Caco-2 (cell line): Measurements from ENCODE around the gene DHRS4. TPM values are rescaled to one million over a fixed set of nuclear protein-coding genes. Genes with fewer than 3 reads are reported as not detected.
"Not testable (repeated sequence)": the region's sequence is repeated elsewhere in the genome, so short reads cannot be mapped to it uniquely, and the experiment has no call there.

Experiments used
- BruUV-seq: library from RNA; stranded (reverse); fragments of 400-500 nt; replicated peaks from 2 replicates; lab custom pipeline; 2021; lab: Mats Ljungman, UMichigan
- CTCF ChIA-PET: fragments of 300-600 bp; sonication (Branson Sonifier 250); formaldehyde crosslinking; loops from one replicate; lab custom pipeline; 2022; ENCODE audit warnings: antibody characterized with exemption; lab: Charles Lee
- POLR2A ChIA-PET: fragments of 300-600 bp; sonication (Branson Sonifier 250); formaldehyde crosslinking; loops from one replicate; lab custom pipeline; 2022; ENCODE audit warnings: antibody characterized with exemption; lab: Charles Lee
- DNase-seq, 2 experiments: peaks; one replicate each; pipeline versions ENCODE4 v3.0.0 to v3.0.0-alpha.2; 2020 to 2022
- H3K27me3 ChIP-seq: replicated peaks from 2 replicates; pipeline ENCODE4 v1.6.0; 2011; ENCODE audit warnings: low read length; ENCODE audit not compliant: control insufficient read depth, insufficient read depth
- H3K36me3 ChIP-seq: 2 replicates; pipeline ENCODE4 v1.5.1; 2011; ENCODE audit warnings: low read length; ENCODE audit not compliant: control insufficient read depth, insufficient read depth
- H3K4me1 ChIP-seq: fragments of 250-450 bp; sonication (Bioruptor Pico); 2 replicates; pipeline ENCODE4 v1.5.1; 2020; ENCODE audit warnings: mild to moderate bottlenecking
- H3K4me3 ChIP-seq: 2 replicates; pipeline ENCODE4 v1.5.1; 2011; ENCODE audit warnings: low read depth, mild to moderate bottlenecking, control low read depth, low read length
- H3K9me3 ChIP-seq: fragments of 250-450 bp; sonication (Bioruptor Pico); 2 replicates; pipeline ENCODE4 v1.5.1; 2020; ENCODE audit warnings: mild to moderate bottlenecking, moderate library complexity
- H3K27ac Mint-ChIP-seq: one replicate; pipeline ENCODE4 v1.8.0; 2022; ENCODE audit warnings: mixed read lengths; ENCODE audit not compliant: unreplicated experiment
- H3K27me3 Mint-ChIP-seq: one replicate; pipeline ENCODE4 v1.8.0; 2022; ENCODE audit warnings: mixed read lengths; ENCODE audit not compliant: insufficient read depth, unreplicated experiment
- H3K36me3 Mint-ChIP-seq: one replicate; pipeline ENCODE4 v1.8.0; 2022; ENCODE audit warnings: mild to moderate bottlenecking, mixed read lengths; ENCODE audit not compliant: insufficient read depth, unreplicated experiment
- H3K4me1 Mint-ChIP-seq: one replicate; pipeline ENCODE4 v1.8.0; 2022; ENCODE audit warnings: low read depth, mixed read lengths; ENCODE audit not compliant: unreplicated experiment
- H3K4me3 Mint-ChIP-seq: one replicate; pipeline ENCODE4 v1.8.0; 2022; ENCODE audit warnings: mild to moderate bottlenecking, moderate library complexity, mixed read lengths; ENCODE audit not compliant: unreplicated experiment
- H3K9me3 Mint-ChIP-seq: one replicate; pipeline ENCODE4 v1.8.0; 2022; ENCODE audit warnings: mixed read lengths; ENCODE audit not compliant: unreplicated experiment
- intact Hi-C: fragments of 100-400 bp; cut with micrococcal nuclease; formaldehyde crosslinking; loops from one replicate; pipeline ENCODE4 v1.10.0; 2022; ENCODE audit not compliant: unreplicated experiment
- total RNA-seq: library from RNA; stranded (reverse); gene quantifications from 2 replicates; pipeline ENCODE4 v1.2.3, GENCODE V29; 2022
- TF ChIP-seq, protein P1 (sequence below), 2 experiments: fragments of 200-600 bp in 1 of 2; IDR thresholded peaks; 1 replicate in 1 of 2; 2 replicates in 1 of 2; pipeline versions ENCODE4 v1.5.1 to v1.8.0; 2011 to 2022; ENCODE audit warnings: antibody characterized with exemption in 1 of 2, control low read depth in 1 of 2, inconsistent platforms in 1 of 2, low read depth in 1 of 2, low read length in 1 of 2, mild to moderate bottlenecking in 1 of 2, moderate library complexity in 1 of 2; ENCODE audit not compliant: insufficient read depth in 1 of 2, severe bottlenecking in 1 of 2, unreplicated experiment in 1 of 2

DHRS4 gene
- total RNA-seq, 1 experiment from 2014 or later = 8.6 TPM

DNA sequence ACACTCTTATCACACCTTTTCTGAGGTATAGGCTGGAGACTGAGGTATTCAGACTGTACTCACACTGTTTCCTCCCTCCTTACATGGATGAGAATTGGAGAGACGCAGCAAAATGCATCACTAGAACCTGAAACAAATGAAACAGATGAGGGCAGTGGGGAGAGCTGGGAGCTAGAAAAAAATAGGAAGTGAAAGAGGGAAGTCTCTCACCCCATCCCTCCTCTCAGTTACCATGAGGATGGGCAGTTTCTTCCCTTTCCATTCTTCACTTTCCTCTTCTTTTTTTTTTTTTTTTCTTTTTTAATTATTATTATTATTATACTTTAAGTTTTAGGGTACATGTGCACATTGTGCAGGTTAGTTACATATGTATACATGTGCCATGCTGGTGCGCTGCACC is 48.1 kb downstream of the DHRS4 start:
- H3K4me1 ChIP-seq, H3K36me3 ChIP-seq, POLR2A ChIA-PET, H3K27ac Mint-ChIP-seq, H3K4me3 ChIP-seq, H3K27me3 ChIP-seq, H3K4me3 Mint-ChIP-seq, H3K4me1 Mint-ChIP-seq, H3K9me3 ChIP-seq, DNase-seq, CTCF ChIA-PET, H3K36me3 Mint-ChIP-seq, H3K27me3 Mint-ChIP-seq, intact Hi-C loops, H3K9me3 Mint-ChIP-seq, BruUV-seq: not testable (repeated sequence)

DNA sequence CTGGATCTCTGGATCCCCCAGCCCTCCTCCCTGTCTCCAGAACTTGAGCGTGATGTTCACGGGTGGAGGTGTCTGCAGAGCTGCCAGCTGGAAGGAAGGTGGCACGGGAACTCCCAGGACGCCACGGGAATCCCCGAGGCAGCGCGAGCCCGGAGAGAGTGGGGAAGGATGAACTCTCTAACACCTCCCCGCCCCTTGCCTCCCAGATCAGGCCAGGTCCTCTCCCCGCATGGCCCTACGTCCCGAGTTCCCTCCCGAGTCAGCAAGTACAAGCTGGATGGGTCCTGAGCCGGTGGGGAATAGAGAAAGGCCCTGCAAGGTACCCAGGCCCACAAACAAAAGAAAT is 52.9 kb downstream of the DHRS4 start:
- H3K4me3 Mint-ChIP-seq = peak overlapping the region; percentile 54
- POLR2A ChIA-PET = not testable (repeated sequence)

DNA sequence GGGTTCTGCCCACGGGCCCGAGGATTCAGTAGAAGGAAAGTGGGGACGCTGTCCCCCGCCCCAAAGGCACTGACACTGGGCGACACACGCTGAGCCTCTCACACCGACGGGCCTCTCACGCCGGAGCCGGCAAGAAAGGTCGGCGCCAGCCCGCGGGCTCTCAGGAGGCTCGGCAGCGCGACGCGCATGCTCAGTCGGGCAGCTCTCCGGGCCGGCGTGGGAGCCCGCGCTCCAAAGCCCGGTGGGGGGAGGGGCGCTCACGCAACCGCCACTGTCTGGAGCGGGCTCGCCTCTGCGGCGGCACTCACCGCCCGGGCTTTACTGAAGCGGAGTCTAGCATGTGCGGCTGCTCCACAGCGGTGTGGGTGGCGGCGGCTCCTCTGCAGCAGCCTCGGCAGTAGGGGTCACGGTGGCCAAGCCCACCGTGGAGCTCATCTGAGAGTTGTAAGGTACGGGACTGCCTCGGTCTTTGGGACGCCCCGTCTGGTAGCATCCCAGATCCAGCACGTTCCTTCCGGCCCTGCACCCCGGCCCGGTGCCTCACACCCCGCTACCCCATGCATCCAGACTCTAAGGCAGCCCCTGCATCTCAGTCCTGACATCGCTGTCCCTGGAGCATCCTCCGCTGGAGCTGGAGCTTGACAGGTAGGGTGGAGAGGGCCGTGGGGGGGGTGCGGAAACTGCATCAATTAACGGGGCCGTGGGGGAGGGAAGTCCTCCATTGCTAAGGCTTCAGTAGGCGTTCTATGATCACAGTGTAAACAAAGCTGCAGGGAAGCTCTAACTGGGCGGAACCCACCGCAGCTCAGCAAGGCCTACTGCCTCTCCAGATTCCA is 53.5 kb downstream of the DHRS4 start:
- H3K9me3 Mint-ChIP-seq, intact Hi-C loops, H3K36me3 ChIP-seq, H3K27ac Mint-ChIP-seq, H3K4me1 ChIP-seq, H3K36me3 Mint-ChIP-seq, CTCF ChIA-PET, H3K27me3 Mint-ChIP-seq, BruUV-seq, H3K9me3 ChIP-seq, H3K4me1 Mint-ChIP-seq, H3K27me3 ChIP-seq: not testable (repeated sequence)
- peak overlapping the region; percentile 51 for H3K4me3 ChIP-seq
- peak overlapping the region; percentile 54 for H3K4me3 Mint-ChIP-seq
- peak; percentile 60 to 70 for DNase-seq
- POLR2A ChIA-PET = interaction anchor here (0.6 kb wide), 1 partner anchor 685 kb away, joined by 4 read pairs; no protein-coding TSS in a partner anchor

More for the DNA sequence above, 52.9 kb downstream of the DHRS4 start:
- CTCF ChIA-PET, H3K27ac Mint-ChIP-seq, H3K4me1 ChIP-seq, H3K36me3 ChIP-seq, H3K27me3 ChIP-seq, DNase-seq, H3K36me3 Mint-ChIP-seq, H3K9me3 ChIP-seq, H3K9me3 Mint-ChIP-seq, H3K4me1 Mint-ChIP-seq, BruUV-seq, intact Hi-C loops, H3K27me3 Mint-ChIP-seq: not testable (repeated sequence)
- H3K4me3 ChIP-seq = peak overlapping the region; percentile 51

DNA sequence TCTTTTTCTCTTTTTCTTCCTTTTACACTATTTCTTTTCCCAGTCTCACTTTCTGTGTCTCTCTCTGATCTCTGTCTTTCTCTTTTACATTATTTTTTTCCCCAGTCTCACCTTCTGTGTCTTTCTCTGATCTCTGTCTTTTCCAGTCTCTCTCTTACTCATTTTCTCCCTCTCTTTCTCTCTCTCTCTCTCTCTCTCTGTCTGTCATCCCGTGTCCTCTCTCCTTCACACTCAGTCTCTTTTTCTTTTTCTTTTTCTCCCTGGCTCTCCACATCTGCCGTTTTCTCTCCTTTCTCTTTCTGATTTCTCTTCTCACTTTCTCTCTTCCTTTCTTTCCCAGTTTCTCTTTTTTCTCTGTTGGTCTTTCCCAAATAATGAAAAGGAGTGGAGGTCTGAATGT is 57.5 kb downstream of the DHRS4 start:
- no peaks in the 10 kb centered on the region for H3K9me3 ChIP-seq
- no peak overlapping the region for H3K4me3 ChIP-seq
- Mint-ChIP-seq H3K4me3 (no peak overlapping the region), H3K4me1 (no peaks in the 10 kb centered on the region), H3K27ac (no peak overlapping the region), H3K9me3 (no peaks in the 10 kb centered on the region), H3K36me3 (no peaks in the 10 kb centered on the region), H3K27me3 (no peaks in the 10 kb centered on the region)
- no TSS peak for BruUV-seq
- no peaks in the 10 kb centered on the region for H3K27me3 ChIP-seq
- H3K36me3 ChIP-seq = no peaks in the 10 kb centered on the region
- no peaks in the 10 kb centered on the region for H3K4me1 ChIP-seq
- DNase-seq = no peak
- CTCF ChIA-PET = no interaction called here
- POLR2A ChIA-PET = no interaction called here
- TF ChIP-seq, protein P1, sequence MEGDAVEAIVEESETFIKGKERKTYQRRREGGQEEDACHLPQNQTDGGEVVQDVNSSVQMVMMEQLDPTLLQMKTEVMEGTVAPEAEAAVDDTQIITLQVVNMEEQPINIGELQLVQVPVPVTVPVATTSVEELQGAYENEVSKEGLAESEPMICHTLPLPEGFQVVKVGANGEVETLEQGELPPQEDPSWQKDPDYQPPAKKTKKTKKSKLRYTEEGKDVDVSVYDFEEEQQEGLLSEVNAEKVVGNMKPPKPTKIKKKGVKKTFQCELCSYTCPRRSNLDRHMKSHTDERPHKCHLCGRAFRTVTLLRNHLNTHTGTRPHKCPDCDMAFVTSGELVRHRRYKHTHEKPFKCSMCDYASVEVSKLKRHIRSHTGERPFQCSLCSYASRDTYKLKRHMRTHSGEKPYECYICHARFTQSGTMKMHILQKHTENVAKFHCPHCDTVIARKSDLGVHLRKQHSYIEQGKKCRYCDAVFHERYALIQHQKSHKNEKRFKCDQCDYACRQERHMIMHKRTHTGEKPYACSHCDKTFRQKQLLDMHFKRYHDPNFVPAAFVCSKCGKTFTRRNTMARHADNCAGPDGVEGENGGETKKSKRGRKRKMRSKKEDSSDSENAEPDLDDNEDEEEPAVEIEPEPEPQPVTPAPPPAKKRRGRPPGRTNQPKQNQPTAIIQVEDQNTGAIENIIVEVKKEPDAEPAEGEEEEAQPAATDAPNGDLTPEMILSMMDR (IDR thresholded peaks at IDR 0.05; ENCODE audit: insufficient read depth in 1 of 2, low read depth in 1 of 2, low read length in 1 of 2, severe bottlenecking in 1 of 2, unreplicated experiment in 1 of 2) = no peak
- intact Hi-C loops = no loop called here

DNA sequence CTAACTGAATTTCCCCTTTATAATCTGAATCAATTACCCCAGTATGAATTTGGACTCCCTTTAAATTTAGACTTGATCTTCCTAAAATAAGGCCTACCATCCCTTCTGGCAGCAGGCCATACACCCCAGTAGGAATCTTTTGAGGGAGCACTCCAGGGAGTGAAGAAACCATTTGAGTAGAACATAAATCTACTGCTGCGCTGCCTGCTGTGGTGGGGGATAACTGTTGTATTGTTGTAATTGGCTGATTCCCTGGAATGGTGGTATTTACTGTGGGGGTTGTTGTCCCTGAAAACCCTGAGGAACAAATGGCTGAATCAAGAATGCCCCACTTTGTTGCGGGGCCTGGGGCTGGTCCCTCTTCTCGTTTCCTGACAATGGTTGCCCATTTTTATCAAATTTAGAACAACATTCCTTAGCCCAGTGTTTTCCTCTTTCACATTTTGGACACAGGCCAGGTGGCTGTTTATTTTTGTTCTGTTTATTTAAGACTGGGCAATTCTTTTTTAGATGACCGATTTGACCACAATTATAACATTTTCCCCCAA is 59.2 kb downstream of the DHRS4 start:
- H3K4me1 Mint-ChIP-seq, CTCF ChIA-PET, H3K36me3 Mint-ChIP-seq, H3K4me3 ChIP-seq, H3K36me3 ChIP-seq, intact Hi-C loops, DNase-seq, POLR2A ChIA-PET, H3K27ac Mint-ChIP-seq, H3K4me3 Mint-ChIP-seq, H3K4me1 ChIP-seq, BruUV-seq, H3K27me3 Mint-ChIP-seq, H3K27me3 ChIP-seq, H3K9me3 ChIP-seq: not testable (repeated sequence)
- peaks cover 10% of the 10 kb centered on the region for H3K9me3 Mint-ChIP-seq
